H9 (cell line): Measurements from ENCODE around the gene SPRED2. TPM values are rescaled to one million over a fixed set of nuclear protein-coding genes. Genes with fewer than 3 reads are reported as not detected.

ENCODE experiments used
- DNase-seq: peaks from one replicate; pipeline ENCODE4 v3.0.0-alpha.2; 2017
- H2AFZ ChIP-seq: one replicate; pipeline ENCODE4 v1.6.1; 2013; ENCODE audit warnings: mild to moderate bottlenecking, low read length, control low read depth, moderate library complexity
- H2AK5ac ChIP-seq: 2 replicates; pipeline ENCODE4 v1.6.1; 2013; ENCODE audit warnings: low read length, control low read depth, mixed read lengths; ENCODE audit not compliant: insufficient read length
- H2BK120ac ChIP-seq: one replicate; pipeline ENCODE4 v1.6.1; 2013; ENCODE audit warnings: low read depth, mild to moderate bottlenecking, low read length, control low read depth, inconsistent platforms; ENCODE audit not compliant: poor library complexity, severe bottlenecking
- H2BK12ac ChIP-seq: 2 replicates; pipeline ENCODE4 v1.6.1; 2013; ENCODE audit warnings: low read length, control low read depth, mixed read lengths, low read depth; ENCODE audit not compliant: insufficient read length
- H2BK15ac ChIP-seq: 2 replicates; pipeline ENCODE4 v1.6.1; 2013; ENCODE audit warnings: low read depth, low read length, control low read depth
- H2BK20ac ChIP-seq: one replicate; pipeline ENCODE4 v1.6.1; 2013; ENCODE audit warnings: low read depth, mild to moderate bottlenecking, low read length, control low read depth, inconsistent platforms; ENCODE audit not compliant: poor library complexity, severe bottlenecking
- H2BK5ac ChIP-seq: 2 replicates; pipeline ENCODE4 v1.6.1; 2013; ENCODE audit warnings: low read length, control low read depth, mixed read lengths; ENCODE audit not compliant: insufficient read length
- H3K14ac ChIP-seq: 2 replicates; pipeline ENCODE4 v1.6.1; 2013; ENCODE audit warnings: low read length, control low read depth; ENCODE audit not compliant: insufficient read depth
- H3K18ac ChIP-seq: 2 replicates; pipeline ENCODE4 v1.6.1; 2013; ENCODE audit warnings: low read depth, mild to moderate bottlenecking, mixed read lengths, low read length, control low read depth; ENCODE audit not compliant: insufficient read length
- H3K23ac ChIP-seq: 2 replicates; pipeline ENCODE4 v1.6.1; 2013; ENCODE audit warnings: low read length, control low read depth, mixed read lengths, low read depth; ENCODE audit not compliant: insufficient read length
- H3K23me2 ChIP-seq: 2 replicates; pipeline ENCODE4 v1.6.1; 2013; ENCODE audit warnings: low read depth, mild to moderate bottlenecking, mixed read lengths, low read length, control low read depth; ENCODE audit not compliant: insufficient read length, poor library complexity, severe bottlenecking
- H3K27ac ChIP-seq: 2 replicates; pipeline ENCODE4 v1.5.1; 2013; ENCODE audit warnings: low read length, control low read depth, mixed read lengths, low read depth; ENCODE audit not compliant: insufficient read length
- H3K27me3 ChIP-seq: 2 replicates; pipeline ENCODE4 v1.6.1; 2013; ENCODE audit warnings: low read length, control low read depth, inconsistent platforms; ENCODE audit not compliant: insufficient read depth
- H3K4ac ChIP-seq: 2 replicates; pipeline ENCODE4 v1.6.1; 2013; ENCODE audit warnings: low read depth, mild to moderate bottlenecking, control low read depth, inconsistent platforms, low read length, moderate library complexity
- H3K4me1 ChIP-seq: 2 replicates; pipeline ENCODE4 v1.6.1; 2013; ENCODE audit warnings: low read length, control low read depth, inconsistent platforms; ENCODE audit not compliant: insufficient read depth
- H3K4me2 ChIP-seq: 2 replicates; pipeline ENCODE4 v1.6.1; 2013; ENCODE audit warnings: low read length, control low read depth, mixed read lengths; ENCODE audit not compliant: insufficient read length, insufficient read depth
- H3K56ac ChIP-seq: 2 replicates; pipeline ENCODE4 v1.6.1; 2013; ENCODE audit warnings: low read depth, mild to moderate bottlenecking, mixed read lengths, low read length, control low read depth; ENCODE audit not compliant: insufficient read length
- H3K79me1 ChIP-seq: 2 replicates; pipeline ENCODE4 v1.6.1; 2013; ENCODE audit warnings: low read depth, mild to moderate bottlenecking, moderate library complexity, low read length, control low read depth, inconsistent platforms; ENCODE audit not compliant: insufficient read depth, poor library complexity, severe bottlenecking
- H3K79me2 ChIP-seq: 2 replicates; pipeline ENCODE4 v1.6.1; 2013; ENCODE audit warnings: low read length, control low read depth, inconsistent platforms; ENCODE audit not compliant: insufficient read depth
- H3K9ac ChIP-seq: 2 replicates; pipeline ENCODE4 v1.6.1; 2013; ENCODE audit warnings: low read length, control low read depth, mixed read lengths; ENCODE audit not compliant: insufficient read length; ENCODE audit errors: extremely low read depth
- H3K9me3 ChIP-seq: one replicate; pipeline ENCODE4 v1.6.1; 2013; ENCODE audit warnings: low read depth, low read length, inconsistent platforms; ENCODE audit not compliant: control insufficient read depth
- H3T11ph ChIP-seq: one replicate; pipeline ENCODE4 v1.6.1; 2013; ENCODE audit warnings: mild to moderate bottlenecking, low read length, control low read depth, inconsistent platforms
- H4K20me1 ChIP-seq: one replicate; pipeline ENCODE4 v1.6.1; 2013; ENCODE audit not compliant: control insufficient read depth, insufficient read length, insufficient read depth
- H4K5ac ChIP-seq: 2 replicates; pipeline ENCODE4 v1.6.1; 2013; ENCODE audit warnings: low read depth, mild to moderate bottlenecking, mixed read lengths, low read length, control low read depth; ENCODE audit not compliant: insufficient read length
- H4K8ac ChIP-seq: replicated peaks from 2 replicates; pipeline ENCODE4 v1.6.1; 2013; ENCODE audit warnings: low read length, control low read depth, mixed read lengths, low read depth; ENCODE audit not compliant: insufficient read length
- H4K91ac ChIP-seq: 2 replicates; pipeline ENCODE4 v1.6.1; 2013; ENCODE audit warnings: low read depth, mild to moderate bottlenecking, moderate library complexity, mixed read lengths, low read length, control low read depth; ENCODE audit not compliant: insufficient read length
- H3K27ac Mint-ChIP-seq, 3 experiments: 2 replicates in 2 of 3; 3 replicates in 1 of 3; pipeline ENCODE4 v1.8.0; 2020 to 2021; ENCODE audit warnings: mixed read lengths in 3 of 3, mild to moderate bottlenecking in 1 of 3, moderate library complexity in 1 of 3
- H3K27me3 Mint-ChIP-seq: 2 replicates; pipeline ENCODE4 v1.8.0; 2021; ENCODE audit warnings: low read depth, mild to moderate bottlenecking, moderate library complexity, mixed read lengths
- H3K36me3 Mint-ChIP-seq, 3 experiments: 2 replicates in 2 of 3; 3 replicates in 1 of 3; pipeline ENCODE4 v1.8.0; 2020 to 2021; ENCODE audit warnings: low read depth in 3 of 3, mixed read lengths in 3 of 3; ENCODE audit not compliant: insufficient read depth in 1 of 3
- H3K4me1 Mint-ChIP-seq, 2 experiments: 2 replicates each; pipeline ENCODE4 v1.8.0; 2020; ENCODE audit warnings: mixed read lengths in 2 of 2
- H3K4me3 Mint-ChIP-seq, 2 experiments: 2 replicates in 1 of 2; 3 replicates in 1 of 2; pipeline ENCODE4 v1.8.0; 2020 to 2021; ENCODE audit warnings: mild to moderate bottlenecking in 2 of 2, mixed read lengths in 2 of 2, moderate library complexity in 1 of 2
- H3K9me3 Mint-ChIP-seq, 2 experiments: 2 replicates in 1 of 2; 3 replicates in 1 of 2; pipeline ENCODE4 v1.8.0; 2020; ENCODE audit warnings: mild to moderate bottlenecking in 2 of 2, mixed read lengths in 2 of 2, moderate library complexity in 1 of 2
- WGBS: extraction: QIAGEN DNeasy Blood & Tissue Kit; methylation state at CpG from one replicate; pipeline ENCODE4 v1.1.7; 2013; ENCODE audit warnings: missing lambda C conversion rate, low lambda C conversion rate, mixed read lengths; ENCODE audit not compliant: insufficient read length; ENCODE audit errors: extremely low coverage; 5-methylcytosine and 5-hydroxymethylcytosine counted together
- total RNA-seq: library from RNA; stranded (reverse); gene quantifications from 2 replicates; pipeline ENCODE4 v1.2.1, GENCODE V29; 2021
- TF ChIP-seq, protein P1 (sequence below): fragments of 200-600 bp; sonication (generic); conservative IDR thresholded peaks from 3 replicates; pipeline ENCODE4 v1.8.0; 2021; ENCODE audit warnings: antibody characterized with exemption, mild to moderate bottlenecking

Gene SPRED2
- total RNA-seq, 1 experiment from 2014 or later, result 23.5 TPM

DNA sequence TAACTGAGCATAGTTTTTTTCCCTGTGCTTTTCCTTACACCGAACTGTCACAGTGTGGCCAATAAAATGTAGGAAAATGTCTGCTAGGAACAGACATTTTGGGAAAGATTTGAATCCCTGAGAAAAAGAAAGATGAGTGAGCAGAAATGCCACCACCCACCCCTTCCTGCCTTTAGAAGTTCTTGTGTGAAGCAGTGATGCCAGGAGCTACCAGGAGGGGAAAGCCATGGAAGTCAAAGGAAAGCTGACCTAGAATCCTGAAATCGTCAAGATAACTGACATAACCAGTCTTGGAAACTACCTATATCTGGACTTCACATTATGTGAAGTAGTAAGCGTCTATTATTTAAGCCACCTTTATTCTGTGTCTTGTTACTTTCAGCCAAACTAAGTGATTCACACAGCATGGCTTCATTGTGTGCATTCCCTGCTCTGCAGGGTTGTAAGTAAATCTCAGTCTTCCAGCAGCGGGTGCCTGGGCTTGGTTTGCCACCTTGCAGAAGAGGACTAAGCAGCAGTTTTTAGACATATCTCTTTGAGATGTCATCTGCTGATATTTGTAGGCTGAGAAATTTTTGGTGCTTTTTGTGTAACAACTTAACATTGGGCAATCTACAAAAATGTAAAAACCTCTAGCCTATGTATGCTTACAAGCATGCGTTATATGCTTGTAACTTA is 11.2 kb upstream of the SPRED2 start:
- DNase-seq, result no peak
- H4K20me1 ChIP-seq, result no peaks in the 10 kb centered on the region
- Mint-ChIP-seq H3K9me3 (no peaks in the 10 kb centered on the region; a peak in 2 of 5 replicates), H3K36me3 (peaks cover 0 to 3% (median 0%) of the 10 kb centered on the region in 3 experiments; a peak in 1 of 7 replicates), H3K27ac (no peak overlapping the region), H3K4me1 (peaks cover 16 to 18% of the 10 kb centered on the region in 2 experiments), H3K4me3 (no peak overlapping the region), H3K27me3 (peaks cover 81% of the 10 kb centered on the region)
- H3K4ac ChIP-seq, result no peak overlapping the region
- H2BK15ac ChIP-seq, result no peak overlapping the region
- TF ChIP-seq, protein P1, sequence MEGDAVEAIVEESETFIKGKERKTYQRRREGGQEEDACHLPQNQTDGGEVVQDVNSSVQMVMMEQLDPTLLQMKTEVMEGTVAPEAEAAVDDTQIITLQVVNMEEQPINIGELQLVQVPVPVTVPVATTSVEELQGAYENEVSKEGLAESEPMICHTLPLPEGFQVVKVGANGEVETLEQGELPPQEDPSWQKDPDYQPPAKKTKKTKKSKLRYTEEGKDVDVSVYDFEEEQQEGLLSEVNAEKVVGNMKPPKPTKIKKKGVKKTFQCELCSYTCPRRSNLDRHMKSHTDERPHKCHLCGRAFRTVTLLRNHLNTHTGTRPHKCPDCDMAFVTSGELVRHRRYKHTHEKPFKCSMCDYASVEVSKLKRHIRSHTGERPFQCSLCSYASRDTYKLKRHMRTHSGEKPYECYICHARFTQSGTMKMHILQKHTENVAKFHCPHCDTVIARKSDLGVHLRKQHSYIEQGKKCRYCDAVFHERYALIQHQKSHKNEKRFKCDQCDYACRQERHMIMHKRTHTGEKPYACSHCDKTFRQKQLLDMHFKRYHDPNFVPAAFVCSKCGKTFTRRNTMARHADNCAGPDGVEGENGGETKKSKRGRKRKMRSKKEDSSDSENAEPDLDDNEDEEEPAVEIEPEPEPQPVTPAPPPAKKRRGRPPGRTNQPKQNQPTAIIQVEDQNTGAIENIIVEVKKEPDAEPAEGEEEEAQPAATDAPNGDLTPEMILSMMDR, result no peak
- H2BK5ac ChIP-seq, result no peak overlapping the region
- H2AK5ac ChIP-seq, result no peak overlapping the region
- no peak overlapping the region for H3K14ac ChIP-seq
- H3K9me3 ChIP-seq, result no peaks in the 10 kb centered on the region
- no CpG with 5 or more reads among the region's 5 CpGs for whole genome bisulfite sequencing
- H4K8ac ChIP-seq, result no peak overlapping the region
- no peak overlapping the region for H3K56ac ChIP-seq
- H2BK120ac ChIP-seq, result no peak overlapping the region
- no peaks in the 10 kb centered on the region for H3K79me2 ChIP-seq
- H4K5ac ChIP-seq, result no peak overlapping the region
- H3K27ac ChIP-seq, result no peak overlapping the region
- no peak overlapping the region for H4K91ac ChIP-seq
- H2AFZ ChIP-seq, result no peak overlapping the region
- no peak overlapping the region for H3T11ph ChIP-seq
- H3K79me1 ChIP-seq, result no peaks in the 10 kb centered on the region
- H2BK12ac ChIP-seq, result no peak overlapping the region
- no peak overlapping the region for H3K4me2 ChIP-seq
- no peak overlapping the region for H3K9ac ChIP-seq
- H3K23ac ChIP-seq, result no peak overlapping the region
- no peaks in the 10 kb centered on the region for H3K4me1 ChIP-seq
- H2BK20ac ChIP-seq, result no peak overlapping the region
- H3K23me2 ChIP-seq, result no peaks in the 10 kb centered on the region
- peaks cover 6% of the 10 kb centered on the region; the same call in 1 of the 2 replicates for H3K27me3 ChIP-seq
- H3K18ac ChIP-seq, result no peak overlapping the region
